NCI-H1092 treated with DMSO at 0.1 percent for 48 hours (cell line): Measurements from ENCODE around the gene CD180.

Experiments
- DNase-seq: peaks from one replicate; lab custom pipeline; 2025; lab: John Stamatoyannopoulos, UW

CD180 gene

GRCh38 chr5:67196537-67197059 is at the start of gene CD180:
CD180 (minus strand) TSS chr5:67196799; CDS start chr5:67196641, 158 bp downstream.
- no peak for DNase-seq

GRCh38 chr5:67246108-67246507 is 49.5 kb upstream of the CD180 start:
- peak; percentile 68 for DNase-seq

- no peak for DNase-seq
Observed at GRCh38 chr5:67245259-67245846, 48.8 kb upstream of the CD180 start.

DNA sequence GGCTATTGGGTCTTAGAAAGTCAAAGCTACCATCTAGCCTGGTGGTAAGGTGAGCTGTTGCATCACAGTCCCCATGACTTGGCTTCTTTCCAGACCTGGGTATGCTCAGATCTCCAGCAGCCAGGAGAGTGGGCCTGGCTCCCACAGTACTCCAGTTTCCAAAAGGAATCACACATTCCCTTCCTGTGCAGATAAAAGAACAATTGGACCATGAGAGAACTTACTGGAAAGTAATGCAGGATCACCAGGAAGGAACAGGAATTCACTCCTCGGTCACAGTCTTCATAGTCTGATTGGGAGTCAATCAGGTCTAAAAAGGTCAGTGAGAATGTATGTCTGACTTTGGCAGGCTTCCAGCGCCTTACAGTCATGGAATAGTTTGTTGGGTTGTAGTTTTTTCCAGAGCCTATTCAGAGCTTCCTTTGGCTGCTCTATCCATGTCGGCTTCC is 47.8 kb upstream of the CD180 start:
- peak; percentile 21 for DNase-seq

DNA sequence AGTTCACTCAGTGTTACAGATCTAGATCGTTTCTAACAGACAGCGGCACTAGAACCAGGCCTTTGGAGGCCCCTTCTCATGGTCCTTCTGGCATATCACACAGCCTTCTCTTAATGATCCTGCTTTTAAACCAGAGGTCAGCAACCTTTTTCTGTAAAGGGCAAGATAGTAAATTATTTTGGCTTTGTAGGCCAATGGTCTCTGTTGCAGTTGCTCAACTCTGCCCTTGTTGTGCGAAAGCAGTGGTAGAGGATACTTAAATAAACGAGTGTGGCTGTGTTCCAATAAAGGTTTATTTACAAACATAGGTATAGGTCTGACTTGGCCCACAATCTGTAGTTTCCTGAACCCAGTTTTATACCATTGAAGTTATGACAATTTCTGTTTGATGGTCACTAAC is 47.3 kb upstream of the CD180 start:
- no peak for DNase-seq

DNA sequence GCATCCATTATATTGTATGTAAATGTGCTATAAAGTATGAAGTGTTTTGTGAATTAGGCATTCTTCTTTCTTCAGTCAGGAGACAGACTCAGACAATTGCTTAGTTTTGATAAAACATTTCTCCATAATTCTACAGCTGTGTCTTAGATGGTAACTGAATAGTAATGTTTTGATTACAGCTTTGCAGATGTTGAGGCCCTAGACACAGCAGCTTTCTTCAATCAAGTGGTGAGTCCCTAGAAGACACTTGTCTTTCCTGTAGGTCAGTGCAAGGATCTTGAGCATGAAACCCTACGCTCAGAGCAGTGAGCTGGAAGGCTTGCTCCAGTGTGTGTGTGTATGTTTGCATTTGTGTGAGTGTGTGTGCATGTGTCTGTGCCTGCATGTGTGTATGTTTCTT is 46.8 kb upstream of the CD180 start:
- no peak for DNase-seq

GRCh38 chr5:67241326-67241725 is 44.7 kb upstream of the CD180 start:
- no peak for DNase-seq

GRCh38 chr5:67240846-67241245 is 44.2 kb upstream of the CD180 start:
- no peak for DNase-seq

DNA sequence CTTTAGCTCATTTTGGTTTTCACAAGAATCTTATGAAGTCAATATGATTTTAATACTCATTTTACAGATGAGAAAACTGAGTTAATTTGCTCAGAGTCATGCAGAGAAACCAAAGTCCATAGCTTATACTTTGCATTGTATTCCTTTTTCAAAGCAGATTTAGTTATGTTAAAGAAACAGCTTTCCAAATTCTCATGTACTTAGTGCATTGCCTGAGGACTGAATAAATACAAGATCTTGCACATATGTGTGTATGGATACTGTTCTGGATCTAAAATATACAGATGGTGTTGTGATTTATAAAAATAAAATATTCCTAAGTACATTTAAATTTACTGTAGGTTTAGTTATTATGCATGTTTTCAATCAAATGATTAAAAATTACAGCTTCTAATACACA is 43.5 kb upstream of the CD180 start:
- no peak for DNase-seq

DNA sequence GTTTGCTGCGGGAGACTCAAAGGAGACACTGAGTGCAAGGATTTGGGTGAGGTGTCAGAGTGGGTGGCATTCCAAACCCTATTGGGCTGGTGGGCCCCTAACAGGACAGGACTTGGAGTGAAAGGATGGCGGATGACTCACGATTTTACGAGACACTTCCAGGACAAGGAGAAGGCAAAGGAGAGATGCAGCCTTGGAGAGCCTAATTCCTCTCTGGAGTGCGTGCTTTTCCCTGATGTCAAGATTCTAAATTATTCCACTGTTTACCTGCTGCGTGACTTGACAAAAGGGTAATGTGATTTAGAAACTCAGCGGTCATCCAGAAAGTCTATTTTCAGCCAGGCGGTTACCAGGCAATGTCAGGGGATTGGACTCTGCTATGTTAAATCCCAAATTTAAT is 41.6 kb upstream of the CD180 start:
- DNase-seq, result no peak

GRCh38 chr5:67235399-67236110 is 39.0 kb upstream of the CD180 start:
- no peak for DNase-seq

- no peak for DNase-seq
Observed at GRCh38 chr5:67234671-67235176, 38.1 kb upstream of the CD180 start.

DNA sequence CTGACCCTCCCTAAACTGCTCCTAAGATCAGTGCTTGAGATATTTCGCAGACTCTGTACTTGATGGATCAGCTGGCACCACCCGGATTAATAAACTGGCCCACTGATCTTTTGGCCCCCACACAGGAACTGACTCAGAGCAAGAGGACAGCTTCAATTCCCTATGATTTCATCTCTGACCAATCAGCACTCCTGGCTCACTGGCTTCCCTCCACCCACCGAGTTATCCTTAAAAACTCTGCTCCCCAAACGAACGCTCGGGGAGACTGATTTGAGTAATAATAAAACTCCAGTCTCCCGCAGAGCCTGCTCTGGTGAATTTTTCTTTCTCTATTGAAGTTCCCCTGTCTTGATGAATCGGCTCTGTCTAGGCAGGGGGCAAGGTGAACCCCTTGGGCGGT is 36.5 kb upstream of the CD180 start:
- DNase-seq, result no peak

GRCh38 chr5:67223211-67223610 is 26.6 kb upstream of the CD180 start:
- no peak for DNase-seq

DNA sequence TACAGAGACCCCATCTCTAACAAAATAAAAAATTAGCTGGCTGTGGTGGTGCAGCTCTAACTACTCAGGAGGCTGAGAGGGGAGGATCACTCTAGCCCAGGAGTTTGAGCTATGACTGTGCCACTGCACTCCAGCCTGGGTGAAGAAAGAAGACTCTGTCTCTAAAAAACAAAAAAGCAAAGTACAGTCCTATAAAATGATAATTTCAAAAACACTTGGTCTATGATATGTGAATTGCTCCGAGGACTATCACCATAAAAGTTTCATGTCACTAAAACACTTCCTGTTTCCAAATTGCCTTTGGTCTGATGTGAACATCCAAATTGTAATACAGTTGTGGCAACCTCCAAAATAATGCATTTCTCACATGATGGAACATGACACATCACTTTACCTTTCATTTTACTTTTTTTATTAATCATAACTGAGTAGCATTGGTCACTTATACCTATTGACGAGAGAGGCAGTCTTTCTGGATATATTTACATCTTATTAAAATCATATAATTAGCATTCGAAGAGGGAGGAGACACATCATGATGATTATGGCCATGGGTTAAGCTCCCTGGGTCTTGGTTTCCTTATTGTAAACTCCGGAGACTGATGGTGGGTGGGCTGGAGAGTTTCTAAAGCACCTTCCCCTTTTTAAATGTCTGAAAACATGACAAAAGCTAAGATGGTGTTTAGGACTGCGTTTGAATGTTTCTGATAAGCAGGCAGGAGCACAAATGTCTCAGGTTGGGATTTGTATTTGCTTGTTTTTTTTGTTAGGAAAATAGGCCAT is 25.8 kb upstream of the CD180 start:
- no peak for DNase-seq

GRCh38 chr5:67221487-67222242 is 25.1 kb upstream of the CD180 start:
- no peak for DNase-seq

DNA sequence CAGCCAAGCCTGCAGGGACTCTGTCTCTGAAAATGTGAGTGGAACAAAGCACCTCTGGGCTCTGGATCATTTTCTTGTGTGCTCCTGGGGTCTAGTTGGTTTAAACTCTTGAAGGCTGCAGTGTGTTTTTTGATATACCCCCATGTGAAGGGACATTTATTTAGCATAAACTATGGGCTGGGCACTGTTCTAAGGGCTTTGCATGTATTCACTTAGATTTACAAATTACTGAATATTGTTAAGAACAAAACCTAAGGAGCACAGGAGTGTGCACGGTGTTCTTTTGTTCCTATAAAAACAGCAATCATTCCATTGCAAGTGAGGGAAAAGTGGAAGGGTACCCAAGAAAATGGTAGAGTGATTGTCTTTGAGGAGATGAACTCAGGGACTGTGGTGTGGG is 20.0 kb upstream of the CD180 start:
- no peak for DNase-seq

DNA sequence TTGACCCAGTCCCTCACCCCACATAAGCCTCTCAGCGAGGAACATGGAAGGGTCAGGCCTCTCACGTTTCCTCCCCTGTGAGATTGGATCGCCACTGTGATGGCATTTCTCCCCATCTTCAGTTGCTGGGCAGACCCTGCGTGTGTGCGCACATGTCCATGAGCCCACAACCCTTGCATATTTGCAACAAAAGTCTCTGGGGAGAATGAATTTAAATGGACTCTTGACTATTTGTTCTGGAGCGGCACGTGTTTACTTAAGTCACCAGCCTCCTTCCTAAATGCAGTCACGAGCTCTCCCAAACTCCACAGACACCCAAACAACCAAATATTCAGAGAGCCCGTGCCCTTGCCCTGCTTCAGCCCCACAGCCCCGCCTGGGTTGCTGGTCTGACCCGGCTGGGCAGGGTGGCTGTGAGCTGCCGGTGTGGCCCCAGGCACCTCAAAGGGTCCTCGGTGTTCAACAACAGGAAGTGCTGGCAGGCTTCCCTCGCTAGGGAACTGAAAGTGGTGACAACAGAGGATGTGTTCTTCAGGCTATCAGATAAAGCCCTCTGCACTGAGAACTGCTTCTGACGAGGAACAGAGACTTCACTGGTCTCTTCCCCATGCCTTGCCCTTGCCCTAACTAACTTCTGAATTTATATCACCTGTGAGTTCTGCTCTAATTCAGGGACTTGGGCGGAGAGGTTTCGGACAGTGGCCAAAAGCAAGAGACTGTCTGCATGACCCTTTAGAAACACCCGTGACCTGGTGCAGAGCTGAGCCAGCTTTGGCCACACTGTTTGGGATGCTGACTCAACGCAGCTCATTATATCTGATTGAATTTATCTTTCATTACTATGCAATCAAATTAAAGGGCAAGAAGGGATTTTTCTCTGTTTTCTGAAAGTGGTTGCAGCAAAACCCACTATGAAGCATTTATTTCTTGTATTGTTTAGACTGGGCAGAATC is 19.2 kb upstream of the CD180 start:
- peak; percentile 32 for DNase-seq

GRCh38 chr5:67214707-67215447 is 18.3 kb upstream of the CD180 start:
- no peak for DNase-seq

GRCh38 chr5:67214036-67214435 is 17.4 kb upstream of the CD180 start:
- no peak for DNase-seq
